IMR-90 (cell line): Measurements from ENCODE around the gene RHBDD1.

Experiments used
- CEBPB ChIP-seq: IDR thresholded peaks from 2 replicates; pipeline ENCODE4 v1.6.1; 2012; ENCODE audit warnings: low read depth, low read length, improper control_type of control experiment
- CHD1 ChIP-seq: IDR thresholded peaks from 2 replicates; pipeline ENCODE4 v1.6.1; 2012; ENCODE audit warnings: low read depth, low read length, improper control_type of control experiment
- FOS ChIP-seq: fragments of 150-350 bp; IDR thresholded peaks from 2 replicates; pipeline ENCODE4 v1.6.1; 2016; ENCODE audit warnings: low read depth, low read length
- MXI1 ChIP-seq: IDR thresholded peaks from 2 replicates; pipeline ENCODE4 v1.6.1; 2012; ENCODE audit warnings: low read depth, mild to moderate bottlenecking, low read length, moderate library complexity, borderline replicate concordance
- POLR2A ChIP-seq: IDR thresholded peaks from 2 replicates; pipeline ENCODE4 v1.6.1; 2012; ENCODE audit warnings: mild to moderate bottlenecking, low read depth, low read length
- RAD21 ChIP-seq: IDR thresholded peaks from 2 replicates; pipeline ENCODE4 v1.6.1; 2012; ENCODE audit warnings: low read length, improper control_type of control experiment
- RCOR1 ChIP-seq: IDR thresholded peaks from 2 replicates; pipeline ENCODE4 v1.6.1; 2012; ENCODE audit warnings: mild to moderate bottlenecking, low read length, improper control_type of control experiment; ENCODE audit not compliant: insufficient replicate concordance
- RFX5 ChIP-seq: IDR thresholded peaks from 2 replicates; pipeline ENCODE4 v1.8.0; 2012; ENCODE audit warnings: low read depth, mild to moderate bottlenecking, low read length, moderate library complexity
- TF ChIP-seq, protein P1 (sequence below): conservative IDR thresholded peaks from 2 replicates; pipeline ENCODE4 v1.5.1; 2012; ENCODE audit warnings: mild to moderate bottlenecking, low read depth, low read length, improper control_type of control experiment

DNA sequence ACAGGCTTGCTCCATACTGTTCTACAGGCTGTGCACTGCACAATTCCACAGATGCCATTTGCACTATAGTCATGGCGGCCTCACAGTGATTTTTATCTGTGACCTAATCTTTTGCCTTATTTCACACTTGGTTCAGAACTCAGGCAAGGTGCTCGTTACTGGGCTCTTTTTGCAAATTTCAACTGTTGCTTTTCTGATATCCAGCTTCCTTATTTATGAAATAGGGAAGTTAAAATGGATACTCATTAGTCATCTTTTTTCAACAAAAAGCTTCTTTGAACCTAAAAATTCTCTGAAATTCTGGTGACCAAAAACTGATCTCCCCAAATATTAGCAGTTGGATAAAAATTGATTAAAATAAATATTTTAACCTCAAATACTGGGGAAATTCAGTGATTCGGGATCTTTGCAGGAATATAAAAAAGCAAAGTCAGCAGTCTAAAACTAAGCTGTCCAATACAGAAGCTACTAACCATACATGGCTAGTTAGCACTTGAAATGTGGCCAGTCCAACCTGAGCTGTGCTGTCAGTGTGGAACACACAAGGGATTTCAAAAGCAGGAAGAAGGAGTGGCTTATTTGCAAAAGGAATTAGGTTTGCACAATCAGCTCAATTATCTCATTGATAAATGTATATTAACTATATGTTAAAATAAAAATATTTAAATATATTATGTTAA is 193.7 kb downstream of the RHBDD1 start:
- TF ChIP-seq POLR2A: no peak
- TF ChIP-seq, protein P1, sequence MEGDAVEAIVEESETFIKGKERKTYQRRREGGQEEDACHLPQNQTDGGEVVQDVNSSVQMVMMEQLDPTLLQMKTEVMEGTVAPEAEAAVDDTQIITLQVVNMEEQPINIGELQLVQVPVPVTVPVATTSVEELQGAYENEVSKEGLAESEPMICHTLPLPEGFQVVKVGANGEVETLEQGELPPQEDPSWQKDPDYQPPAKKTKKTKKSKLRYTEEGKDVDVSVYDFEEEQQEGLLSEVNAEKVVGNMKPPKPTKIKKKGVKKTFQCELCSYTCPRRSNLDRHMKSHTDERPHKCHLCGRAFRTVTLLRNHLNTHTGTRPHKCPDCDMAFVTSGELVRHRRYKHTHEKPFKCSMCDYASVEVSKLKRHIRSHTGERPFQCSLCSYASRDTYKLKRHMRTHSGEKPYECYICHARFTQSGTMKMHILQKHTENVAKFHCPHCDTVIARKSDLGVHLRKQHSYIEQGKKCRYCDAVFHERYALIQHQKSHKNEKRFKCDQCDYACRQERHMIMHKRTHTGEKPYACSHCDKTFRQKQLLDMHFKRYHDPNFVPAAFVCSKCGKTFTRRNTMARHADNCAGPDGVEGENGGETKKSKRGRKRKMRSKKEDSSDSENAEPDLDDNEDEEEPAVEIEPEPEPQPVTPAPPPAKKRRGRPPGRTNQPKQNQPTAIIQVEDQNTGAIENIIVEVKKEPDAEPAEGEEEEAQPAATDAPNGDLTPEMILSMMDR: no peak
- no peak for TF ChIP-seq RAD21
- TF ChIP-seq FOS: no peak
- TF ChIP-seq CEBPB: no peak
- TF ChIP-seq CHD1: no peak
- no peak for TF ChIP-seq RFX5
- no peak for TF ChIP-seq MXI1
- no peak for TF ChIP-seq RCOR1
